Measurements from ENCODE around the gene RAB11B.

The RAB11B gene

GRCh38 chr19:8393871-8394250 is 3.7 kb downstream of the RAB11B start:
- TF ChIP-seq CTCF (IDR thresholded peaks at IDR 0.05; ENCODE audit: control insufficient read depth, insufficient read depth, low read depth, low read length, missing control alignments) = no peak
- no peak for DNase-seq (ENCODE audit: low read depth)
- H3K4me3 ChIP-seq (ENCODE audit: control insufficient read depth, low read depth, low read length) = no peak overlapping the region

GRCh38 chr19:8395621-8396082 is 5.5 kb downstream of the RAB11B start:
- TF ChIP-seq CTCF (IDR thresholded peaks at IDR 0.05; ENCODE audit: control insufficient read depth, insufficient read depth, low read depth, low read length, missing control alignments) = no peak
- no peak overlapping the region for H3K4me3 ChIP-seq (ENCODE audit: control insufficient read depth, low read depth, low read length)
- DNase-seq (ENCODE audit: low read depth) = no peak

- DNase-seq (ENCODE audit: low read depth) = no peak
- TF ChIP-seq CTCF (IDR thresholded peaks at IDR 0.05; ENCODE audit: control insufficient read depth, insufficient read depth, low read depth, low read length, missing control alignments) = no peak
- no peak overlapping the region for H3K4me3 ChIP-seq (ENCODE audit: control insufficient read depth, low read depth, low read length)
Measured at GRCh38 chr19:8396185-8396562, 6.0 kb downstream of the RAB11B start.

GRCh38 chr19:8396563-8397203 is 6.5 kb downstream of the RAB11B start:
- H3K4me3 ChIP-seq (ENCODE audit: control insufficient read depth, low read depth, low read length) = no peak overlapping the region
- peak; percentile 79 for TF ChIP-seq CTCF (IDR thresholded peaks at IDR 0.05; ENCODE audit: control insufficient read depth, insufficient read depth, low read depth, low read length, missing control alignments)
- DNase-seq (ENCODE audit: low read depth) = no peak

- no peak overlapping the region for H3K4me3 ChIP-seq (ENCODE audit: control insufficient read depth, low read depth, low read length)
- TF ChIP-seq CTCF (IDR thresholded peaks at IDR 0.05; ENCODE audit: control insufficient read depth, insufficient read depth, low read depth, low read length, missing control alignments) = no peak
- no peak for DNase-seq (ENCODE audit: low read depth)
Measured at GRCh38 chr19:8397271-8397670, 7.1 kb downstream of the RAB11B start.

GRCh38 chr19:8397746-8398310 is 7.7 kb downstream of the RAB11B start:
- no peak for TF ChIP-seq CTCF (IDR thresholded peaks at IDR 0.05; ENCODE audit: control insufficient read depth, insufficient read depth, low read depth, low read length, missing control alignments)
- DNase-seq (ENCODE audit: low read depth) = no peak
- no peak overlapping the region for H3K4me3 ChIP-seq (ENCODE audit: control insufficient read depth, low read depth, low read length)
